GM21526 (cell line): ENCODE data around the gene KRTAP5-4.
"Not testable (repeated sequence)": the region's sequence is repeated elsewhere in the genome, so short reads cannot be mapped to it uniquely, and the experiment has no call there.

Experiments used
- ATAC-seq: cut with Tn5 transposase; IDR thresholded peaks from one replicate; pipeline ENCODE4 v1.9.1; 2021; ENCODE audit warnings: moderate library complexity; ENCODE audit not compliant: unreplicated experiment, low FRiP score

KRTAP5-4 gene

GRCh38 chr11:1653541-1654387 is 31.8 kb upstream of the KRTAP5-4 start:
- ATAC-seq: no peak

GRCh38 chr11:1652771-1653540 is 31.0 kb upstream of the KRTAP5-4 start:
- ATAC-seq: no peak

GRCh38 chr11:1652442-1652770 is 30.5 kb upstream of the KRTAP5-4 start:
- ATAC-seq: no peak

GRCh38 chr11:1652026-1652425 is 30.1 kb upstream of the KRTAP5-4 start:
- no peak for ATAC-seq

GRCh38 chr11:1651411-1651980 is 29.6 kb upstream of the KRTAP5-4 start:
- ATAC-seq: no peak

- ATAC-seq: no peak
Observed at GRCh38 chr11:1650918-1651262, 29.0 kb upstream of the KRTAP5-4 start.

- ATAC-seq: no peak
Observed at GRCh38 chr11:1650034-1650917, 28.3 kb upstream of the KRTAP5-4 start.

- ATAC-seq: no peak
Observed at GRCh38 chr11:1648653-1649420, 26.9 kb upstream of the KRTAP5-4 start.

GRCh38 chr11:1647901-1648652 is 26.1 kb upstream of the KRTAP5-4 start:
- no peak for ATAC-seq

- ATAC-seq: not testable (repeated sequence)
Observed at GRCh38 chr11:1646540-1646939, 24.6 kb upstream of the KRTAP5-4 start.

- ATAC-seq: no peak
Observed at GRCh38 chr11:1645357-1645821, 23.5 kb upstream of the KRTAP5-4 start.

- ATAC-seq: no peak
Observed at GRCh38 chr11:1644601-1645356, 22.8 kb upstream of the KRTAP5-4 start.

GRCh38 chr11:1643146-1643690 is 21.3 kb upstream of the KRTAP5-4 start:
- ATAC-seq: no peak

GRCh38 chr11:1642288-1643145 is 20.6 kb upstream of the KRTAP5-4 start:
- ATAC-seq: no peak

- ATAC-seq: no peak
Observed at GRCh38 chr11:1641096-1641495, 19.2 kb upstream of the KRTAP5-4 start.

- ATAC-seq: no peak
Observed at GRCh38 chr11:1640076-1640946, 18.4 kb upstream of the KRTAP5-4 start.
